Stimulated activated CD8-positive, alpha-beta memory T cell treated with anti-CD3 and anti-CD28 coated beads, Interleukin-7, amount 100 ng/mL, for 4 hours (primary cell): Measurements from ENCODE around the gene TREM1.
"Not testable (repeated sequence)": the region's sequence is repeated elsewhere in the genome, so short reads cannot be mapped to it uniquely, and the experiment has no call there.

Source experiments
- DNase-seq, 2 donors: peaks; one replicate each; pipeline ENCODE4 v3.0.0-alpha.2; 2020; ENCODE audit warnings: low read depth in 2 of 2

Gene TREM1

DNA sequence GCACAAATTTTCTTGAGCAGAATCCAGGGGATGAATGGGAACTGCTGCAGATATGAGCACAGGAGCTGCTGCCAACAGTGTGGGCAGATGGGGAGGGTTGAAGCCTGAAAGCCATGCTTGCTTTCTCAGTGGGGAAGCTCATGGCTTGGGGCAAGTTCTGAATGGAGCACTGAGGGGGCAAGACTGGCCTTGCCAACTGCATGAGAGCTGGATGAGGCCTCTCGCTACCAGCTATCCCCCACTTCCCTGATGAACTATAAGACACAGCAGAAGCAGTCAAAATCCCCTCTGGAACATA is 28.3 kb downstream of the TREM1 start:
- DNase-seq: no peak

- DNase-seq: no peak
These were observed 28.9 kb downstream of the TREM1 start for GRCh38 chr6:41257369-41258195.

GRCh38 chr6:41256383-41256782 is 30.1 kb downstream of the TREM1 start:
- DNase-seq: no peak

DNA sequence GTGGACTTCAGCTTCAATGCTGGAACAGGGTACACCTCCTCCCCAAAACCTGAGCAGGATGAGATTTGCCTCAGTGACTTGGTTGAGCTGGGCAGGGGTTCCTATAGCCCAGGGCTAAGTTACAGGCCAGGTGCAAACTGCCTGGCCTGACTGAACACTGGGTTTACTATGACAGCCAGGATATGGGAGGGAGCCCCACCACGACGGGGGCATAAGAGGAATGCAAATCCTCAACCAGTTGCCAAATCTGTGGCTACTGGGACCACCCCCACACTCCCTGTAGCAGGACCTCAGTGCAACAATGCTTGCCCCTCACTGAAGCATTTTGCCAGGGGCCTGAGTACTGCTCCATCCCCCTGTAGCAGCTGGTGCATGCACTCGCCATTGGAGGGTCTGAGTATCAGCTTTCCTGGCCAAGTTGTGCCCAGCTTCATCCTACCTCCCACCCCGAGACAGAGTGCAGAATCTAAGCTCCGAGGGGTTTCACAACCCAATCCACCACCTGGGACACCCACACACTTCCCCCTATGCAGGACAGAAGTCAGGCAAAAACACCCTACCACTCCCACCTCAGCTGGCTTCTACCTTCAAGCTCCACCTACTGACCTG is 30.7 kb downstream of the TREM1 start:
- DNase-seq: no peak

- no peak for DNase-seq
These were observed 31.4 kb downstream of the TREM1 start for GRCh38 chr6:41255110-41255509.

DNA sequence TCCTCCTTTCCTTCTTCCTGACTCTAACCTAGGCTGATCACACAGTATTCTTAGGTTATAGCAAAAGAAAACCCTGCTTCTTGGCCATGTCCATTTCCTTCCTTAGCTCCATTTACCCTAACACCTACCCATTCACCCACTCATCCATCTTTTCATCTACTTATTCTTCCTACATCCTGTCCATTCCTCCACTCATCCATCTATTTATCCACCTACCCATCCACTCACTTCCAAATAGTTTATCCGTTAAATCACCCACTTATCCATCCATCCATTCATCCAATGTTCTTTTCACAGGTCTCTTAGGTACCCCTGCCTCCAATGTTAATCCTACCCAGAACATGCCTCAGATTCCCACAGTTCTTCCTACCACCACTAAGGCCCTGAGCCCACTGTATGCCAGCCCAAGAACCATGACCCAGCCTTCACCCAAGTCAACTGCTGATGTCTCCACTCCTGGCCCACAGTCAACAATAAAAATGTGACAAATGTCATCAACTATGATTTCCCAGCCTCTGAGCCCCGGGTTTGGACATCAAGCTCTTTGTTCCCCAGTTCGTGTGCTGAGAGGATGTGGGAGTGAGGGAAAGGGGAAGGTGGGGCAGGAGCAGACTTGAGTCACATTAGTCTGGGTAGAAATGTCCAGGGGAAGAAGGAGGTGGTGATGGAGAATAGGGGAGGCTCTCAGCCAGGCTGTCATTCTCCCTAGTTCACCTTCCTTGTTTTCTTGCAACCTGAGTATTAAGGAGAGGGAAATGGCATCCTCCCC is 33.9 kb downstream of the TREM1 start:
- DNase-seq: no peak

DNA sequence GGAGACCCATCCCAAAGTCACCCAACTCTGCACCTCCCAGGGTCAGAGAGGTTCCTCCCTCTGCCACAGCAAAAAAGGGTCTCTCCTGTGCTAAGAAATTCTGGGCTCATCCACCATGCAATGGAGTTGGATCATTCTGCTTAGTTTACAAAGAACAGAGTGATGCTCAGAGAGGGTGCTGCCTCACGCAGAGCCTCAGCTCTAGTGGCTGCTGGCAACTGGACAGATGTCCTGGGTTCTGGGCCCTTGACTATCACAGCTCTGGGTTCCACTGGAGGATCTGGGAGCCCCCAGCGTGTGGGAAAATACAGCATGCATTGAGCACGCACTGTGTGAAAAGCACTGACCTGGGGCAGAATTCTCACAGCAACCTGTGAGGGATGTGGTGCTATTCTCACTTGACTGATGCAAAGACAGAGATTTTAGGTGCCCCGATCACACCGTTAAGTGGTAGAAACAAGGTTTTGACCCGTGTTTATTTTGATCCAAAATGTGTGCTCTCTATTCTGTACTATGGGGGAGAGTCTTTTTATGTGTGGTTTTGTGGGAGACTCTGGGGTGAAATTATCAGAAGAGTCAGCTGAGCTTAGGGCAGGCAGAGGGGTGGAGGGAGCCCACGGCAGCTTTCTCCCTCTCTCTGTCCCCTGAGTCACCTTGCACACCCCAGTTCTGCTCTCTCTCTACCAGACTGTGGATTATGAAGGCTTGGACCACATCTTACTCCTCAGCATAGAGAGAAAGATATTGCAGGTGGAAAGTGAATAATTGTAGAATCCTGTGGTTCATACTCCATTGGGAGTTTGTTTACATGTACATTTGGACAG is 38.4 kb downstream of the TREM1 start:
- DNase-seq: no peak

GRCh38 chr6:41247288-41247865 is 39.1 kb downstream of the TREM1 start:
- no peak for DNase-seq

DNA sequence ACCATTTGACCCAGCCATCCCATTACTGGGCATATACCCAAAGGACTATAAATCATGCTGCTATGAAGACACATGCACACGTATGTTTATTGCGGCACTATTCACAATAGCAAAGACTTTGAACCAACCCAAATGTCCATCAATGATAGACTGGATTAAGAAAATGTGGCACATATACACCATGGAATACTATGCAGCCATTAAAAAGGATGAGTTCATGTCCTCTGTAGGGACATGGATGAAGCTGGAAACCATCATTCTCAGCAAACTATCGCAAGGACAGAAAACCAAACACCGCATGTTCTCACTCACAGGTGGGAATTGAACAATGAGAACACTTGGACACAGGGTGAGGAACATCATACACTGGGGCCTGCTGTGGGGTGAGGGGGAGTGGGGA is 40.0 kb downstream of the TREM1 start:
- DNase-seq: not testable (repeated sequence)

GRCh38 chr6:41239467-41240159 is 46.9 kb downstream of the TREM1 start:
- no peak for DNase-seq

- DNase-seq: no peak
These were observed 49.4 kb downstream of the TREM1 start for GRCh38 chr6:41237128-41237527.

GRCh38 chr6:41236276-41236675 is 50.2 kb downstream of the TREM1 start:
- no peak for DNase-seq

DNA sequence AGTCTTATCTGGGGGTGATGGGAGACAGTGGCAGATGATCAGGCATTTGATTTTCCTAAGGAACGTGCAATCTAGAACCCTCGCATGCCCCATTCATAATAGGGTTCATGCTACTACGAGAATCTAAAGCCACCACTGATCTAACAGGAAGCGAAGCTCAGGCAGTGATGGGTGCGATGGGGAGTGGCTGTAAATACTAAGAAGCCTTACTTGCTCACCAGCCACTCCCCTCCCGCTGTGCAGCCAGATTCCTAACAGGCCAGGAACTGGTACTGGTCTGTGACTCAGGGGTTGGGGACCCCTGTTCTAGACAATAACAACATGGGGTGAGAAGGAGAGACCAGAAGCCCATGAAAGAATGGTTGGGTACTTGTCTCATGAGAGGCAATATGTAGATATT is 53.8 kb downstream of the TREM1 start:
- no peak for DNase-seq

GRCh38 chr6:41231246-41231645 is 55.2 kb downstream of the TREM1 start:
- DNase-seq: no peak

GRCh38 chr6:41229721-41230120 is 56.8 kb downstream of the TREM1 start:
- DNase-seq: no peak

DNA sequence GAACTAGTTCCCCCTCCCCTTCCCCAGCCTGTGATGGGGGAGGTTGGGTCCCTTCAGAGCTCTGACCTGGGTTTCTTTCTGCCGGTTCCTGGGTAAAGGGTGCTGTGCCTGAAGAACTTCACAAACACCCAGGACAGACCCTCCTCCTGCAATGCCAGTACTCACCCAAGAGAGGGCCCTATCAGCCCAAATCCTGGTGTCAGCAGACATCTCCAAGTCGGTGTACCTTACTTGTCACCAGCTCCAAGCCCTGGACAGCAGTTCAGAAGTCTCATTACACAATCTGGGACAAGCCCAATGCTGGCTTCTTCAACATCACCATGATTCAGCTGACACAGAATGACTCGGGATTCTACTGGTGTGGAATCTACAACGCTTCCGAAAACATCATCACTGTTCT is 57.9 kb downstream of the TREM1 start:
- DNase-seq: no peak

- no peak for DNase-seq
These were observed 58.4 kb downstream of the TREM1 start, which contains the start of gene TREML4 for GRCh38 chr6:41228096-41228495. Gene TREML4, plus strand, starts transcription at chr6:41228349. Its CDS starts 79 bp downstream, at chr6:41228428.

DNA sequence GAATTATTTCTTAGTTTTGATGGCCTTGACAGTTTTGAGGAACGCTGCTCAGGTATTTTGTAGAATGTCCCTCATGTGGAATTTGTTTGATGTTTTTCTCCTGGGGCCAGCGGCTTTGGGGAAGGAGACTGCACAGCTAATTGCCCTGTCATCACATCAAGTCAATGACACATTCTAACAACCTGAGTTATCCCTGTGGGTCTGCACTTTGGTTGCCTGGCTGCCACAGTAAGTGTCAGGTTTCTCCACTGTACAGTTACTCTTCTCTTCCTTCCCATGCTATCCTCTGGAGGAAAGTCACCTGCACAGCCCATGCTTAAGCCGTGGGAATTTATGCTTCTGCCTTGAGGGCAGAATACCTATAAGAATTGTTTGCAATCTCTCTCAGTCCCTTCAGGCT is 59.7 kb downstream of the TREM1 start:
- DNase-seq: no peak

- DNase-seq: no peak
These were observed 61.7 kb downstream of the TREM1 start for GRCh38 chr6:41224800-41225199.
